Hepatocyte (in vitro differentiated cells): ENCODE measurements around the gene MARCOL.

ENCODE experiments used
- EZH2 ChIP-seq: fragments of 200-600 bp; sonication (generic); IDR thresholded peaks from 2 replicates; pipeline ENCODE4 v1.6.1; 2016; ENCODE audit warnings: antibody characterized with exemption, mild to moderate bottlenecking, borderline replicate concordance
- TF ChIP-seq, protein P1 (sequence below): fragments of 200-600 bp; sonication (generic); IDR thresholded peaks from 2 replicates; pipeline ENCODE4 v1.5.1; 2016; ENCODE audit warnings: antibody characterized with exemption, mild to moderate bottlenecking; ENCODE audit not compliant: poor library complexity

DNA sequence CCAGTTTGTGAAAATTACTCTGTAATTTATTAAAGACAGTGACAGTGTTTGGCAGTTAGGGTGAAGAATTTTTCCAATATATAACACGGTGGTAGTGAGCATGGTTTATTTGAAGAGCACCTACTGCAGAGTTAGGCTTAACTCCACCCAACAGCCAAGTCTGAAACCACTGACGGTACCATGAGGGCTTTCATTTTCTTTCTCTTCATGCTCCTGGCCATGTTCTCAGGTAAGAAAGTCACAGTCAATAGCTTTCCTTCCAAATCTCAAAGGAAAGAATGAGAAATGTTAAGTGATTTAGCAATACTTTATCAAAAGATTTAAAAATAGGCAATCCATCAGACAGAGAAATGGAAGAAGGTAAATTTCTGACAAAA lies at the start of gene MARCOL:
- TF ChIP-seq, protein P1, sequence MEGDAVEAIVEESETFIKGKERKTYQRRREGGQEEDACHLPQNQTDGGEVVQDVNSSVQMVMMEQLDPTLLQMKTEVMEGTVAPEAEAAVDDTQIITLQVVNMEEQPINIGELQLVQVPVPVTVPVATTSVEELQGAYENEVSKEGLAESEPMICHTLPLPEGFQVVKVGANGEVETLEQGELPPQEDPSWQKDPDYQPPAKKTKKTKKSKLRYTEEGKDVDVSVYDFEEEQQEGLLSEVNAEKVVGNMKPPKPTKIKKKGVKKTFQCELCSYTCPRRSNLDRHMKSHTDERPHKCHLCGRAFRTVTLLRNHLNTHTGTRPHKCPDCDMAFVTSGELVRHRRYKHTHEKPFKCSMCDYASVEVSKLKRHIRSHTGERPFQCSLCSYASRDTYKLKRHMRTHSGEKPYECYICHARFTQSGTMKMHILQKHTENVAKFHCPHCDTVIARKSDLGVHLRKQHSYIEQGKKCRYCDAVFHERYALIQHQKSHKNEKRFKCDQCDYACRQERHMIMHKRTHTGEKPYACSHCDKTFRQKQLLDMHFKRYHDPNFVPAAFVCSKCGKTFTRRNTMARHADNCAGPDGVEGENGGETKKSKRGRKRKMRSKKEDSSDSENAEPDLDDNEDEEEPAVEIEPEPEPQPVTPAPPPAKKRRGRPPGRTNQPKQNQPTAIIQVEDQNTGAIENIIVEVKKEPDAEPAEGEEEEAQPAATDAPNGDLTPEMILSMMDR: no peak
- no peak for TF ChIP-seq EZH2
